Erythroblast (primary cell): ENCODE measurements around the gene C1orf50.

Experiments used
- GATA1 ChIP-seq: IDR thresholded peaks from 2 replicates; pipeline ENCODE4 v1.6.1; 2011; ENCODE audit warnings: low read depth, mild to moderate bottlenecking, control low read depth, low read length, moderate library complexity
- POLR2A ChIP-seq: IDR thresholded peaks from 2 replicates; pipeline ENCODE4 v1.6.1; 2011; ENCODE audit warnings: mild to moderate bottlenecking, low read length

GRCh38 chr1:42739753-42740700 is 27.0 kb upstream of the C1orf50 start, which contains the start of gene CLDN19:
- no peak for TF ChIP-seq POLR2A
- TF ChIP-seq GATA1: no peak
